OCI-LY3 (cell line): Measurements from ENCODE around the gene DOK7.

Experiments used
- H2AFZ ChIP-seq: fragments of 200-600, 300-600 bp; shearing (Covaris generic); 2 replicates; pipeline ENCODE4 v1.6.0; 2014; ENCODE audit warnings: antibody characterized with exemption, low read depth, low read length
- H3K27ac ChIP-seq: fragments of 200-600, 300-600 bp; sonication (generic); 2 replicates; pipeline ENCODE4 v1.5.1; 2014; ENCODE audit warnings: mild to moderate bottlenecking, low read length, moderate library complexity, mixed read lengths
- H3K27me3 ChIP-seq: fragments of 200-600, 300-600 bp; sonication (generic); 2 replicates; pipeline ENCODE4 v1.6.1; 2014; ENCODE audit warnings: low read depth, low read length, mixed read lengths
- H3K36me3 ChIP-seq: fragments of 200-600, 300-600 bp; sonication (generic); replicated peaks from 2 replicates; pipeline ENCODE3; 2014; ENCODE audit warnings: low read depth, low read length, mixed read lengths
- H3K4me1 ChIP-seq: fragments of 300-600, 200-600 bp; sonication (generic); 2 replicates; pipeline ENCODE4 v1.6.1; 2014; ENCODE audit warnings: low read length, mixed read lengths
- H3K4me2 ChIP-seq: fragments of 200-600, 300-600 bp; sonication (generic); 2 replicates; pipeline ENCODE4 v1.6.1; 2014; ENCODE audit warnings: low read length, mixed read lengths
- H3K4me3 ChIP-seq: fragments of 300-600, 200-600 bp; sonication (generic); 2 replicates; pipeline ENCODE4 v1.5.1; 2014; ENCODE audit warnings: antibody characterized with exemption, mild to moderate bottlenecking, low read length, moderate library complexity
- H3K79me2 ChIP-seq: fragments of 300-600, 200-600 bp; shearing (Covaris generic); 2 replicates; pipeline ENCODE4 v1.6.1; 2014; ENCODE audit warnings: mild to moderate bottlenecking, low read length, mixed read lengths
- H3K9ac ChIP-seq: fragments of 300-600, 200-600 bp; shearing (Covaris generic); 2 replicates; pipeline ENCODE4 v1.6.0; 2014; ENCODE audit warnings: mild to moderate bottlenecking, low read length, moderate library complexity
- H3K9me3 ChIP-seq: fragments of 200-600, 300-600 bp; shearing (Covaris generic); 2 replicates; pipeline ENCODE4 v1.6.1; 2014; ENCODE audit warnings: low read length, mixed read lengths; ENCODE audit not compliant: insufficient read depth
- H4K20me1 ChIP-seq: fragments of 200-600, 300-600 bp; sonication (generic); 2 replicates; pipeline ENCODE4 v1.6.1; 2016; ENCODE audit warnings: low read length, mixed read lengths; ENCODE audit not compliant: insufficient read depth
- CTCF ChIP-seq: fragments of 200-600, 300-600 bp; sonication (generic); IDR thresholded peaks from 2 replicates; pipeline ENCODE4 v1.5.1; 2014; ENCODE audit warnings: antibody characterized with exemption, low read length, low read depth
- EZH2phosphoT487 ChIP-seq: fragments of 200-600 bp; shearing (Covaris generic); IDR thresholded peaks from 2 replicates; pipeline ENCODE4 v1.6.1; 2018; ENCODE audit warnings: antibody characterized with exemption, mixed run types, low read depth

Gene DOK7

DNA sequence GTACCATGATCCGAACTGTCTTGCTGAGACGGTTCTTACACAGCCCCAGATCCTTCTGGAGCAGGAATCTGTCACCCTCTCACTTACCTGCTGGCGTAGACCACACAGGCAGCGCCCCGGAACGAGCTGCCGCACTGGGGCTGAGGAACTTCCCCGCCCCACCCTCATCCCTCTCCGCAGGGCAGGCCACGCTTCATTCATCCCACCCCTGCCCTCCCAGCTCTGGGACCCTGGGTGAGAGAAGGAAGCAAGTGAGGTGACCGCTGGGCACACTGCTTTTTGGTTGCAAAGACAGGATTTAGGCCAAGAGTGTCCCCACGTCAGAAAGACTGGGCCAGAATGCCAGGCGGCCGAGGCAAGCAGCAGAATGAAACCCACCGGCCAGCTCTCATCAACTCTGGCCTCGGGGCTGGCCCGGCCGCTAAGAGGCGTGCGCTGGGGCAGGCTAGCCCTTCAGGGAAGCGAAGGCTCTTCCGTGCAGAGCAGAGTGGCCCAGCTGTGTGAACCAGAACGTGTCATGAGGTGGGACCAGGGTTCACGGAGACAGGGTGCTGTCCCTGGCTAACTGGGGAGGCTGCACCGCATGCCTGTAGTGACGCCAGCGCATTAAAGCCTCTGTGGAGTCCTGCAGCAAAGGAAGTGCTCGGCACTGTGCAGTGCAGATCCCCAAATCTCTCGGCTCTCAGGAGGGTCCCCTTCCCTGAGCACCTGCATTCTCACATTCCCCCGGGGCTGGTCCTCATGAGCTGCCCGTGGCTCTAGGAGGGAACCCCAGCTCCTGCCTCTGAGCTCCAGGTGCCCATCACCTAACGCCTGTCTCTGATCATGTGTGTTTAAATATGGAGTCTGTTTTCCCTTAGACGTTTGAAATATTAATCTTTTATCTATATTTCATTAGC is 62.7 kb downstream of the DOK7 start:
- no peak overlapping the region for H3K27ac ChIP-seq
- no peak overlapping the region for H3K4me2 ChIP-seq
- peaks cover 42% of the 10 kb centered on the region for H3K79me2 ChIP-seq
- H3K4me3 ChIP-seq: no peak overlapping the region
- peaks cover 50% of the 10 kb centered on the region for H4K20me1 ChIP-seq
- peaks cover 17% of the 10 kb centered on the region for H3K4me1 ChIP-seq
- no peak for TF ChIP-seq CTCF
- TF ChIP-seq EZH2phosphoT487: no peak
- no peaks in the 10 kb centered on the region for H3K27me3 ChIP-seq
- H3K9ac ChIP-seq: no peak overlapping the region
- H3K9me3 ChIP-seq: no peaks in the 10 kb centered on the region
- peaks cover 27% of the 10 kb centered on the region for H3K36me3 ChIP-seq
- no peak overlapping the region for H2AFZ ChIP-seq

GRCh38 chr4:3526456-3526855 is 63.4 kb downstream of the DOK7 start:
- H3K9me3 ChIP-seq: no peaks in the 10 kb centered on the region
- H3K79me2 ChIP-seq: peaks cover 49% of the 10 kb centered on the region
- H3K4me2 ChIP-seq: no peak overlapping the region
- no peak overlapping the region for H2AFZ ChIP-seq
- peaks cover 57% of the 10 kb centered on the region for H4K20me1 ChIP-seq
- H3K27me3 ChIP-seq: no peaks in the 10 kb centered on the region
- H3K27ac ChIP-seq: no peak overlapping the region
- peaks cover 23% of the 10 kb centered on the region for H3K4me1 ChIP-seq
- no peak overlapping the region for H3K9ac ChIP-seq
- peaks cover 24% of the 10 kb centered on the region for H3K36me3 ChIP-seq
- TF ChIP-seq EZH2phosphoT487 (no peak), CTCF (no peak)
- no peak overlapping the region for H3K4me3 ChIP-seq

DNA sequence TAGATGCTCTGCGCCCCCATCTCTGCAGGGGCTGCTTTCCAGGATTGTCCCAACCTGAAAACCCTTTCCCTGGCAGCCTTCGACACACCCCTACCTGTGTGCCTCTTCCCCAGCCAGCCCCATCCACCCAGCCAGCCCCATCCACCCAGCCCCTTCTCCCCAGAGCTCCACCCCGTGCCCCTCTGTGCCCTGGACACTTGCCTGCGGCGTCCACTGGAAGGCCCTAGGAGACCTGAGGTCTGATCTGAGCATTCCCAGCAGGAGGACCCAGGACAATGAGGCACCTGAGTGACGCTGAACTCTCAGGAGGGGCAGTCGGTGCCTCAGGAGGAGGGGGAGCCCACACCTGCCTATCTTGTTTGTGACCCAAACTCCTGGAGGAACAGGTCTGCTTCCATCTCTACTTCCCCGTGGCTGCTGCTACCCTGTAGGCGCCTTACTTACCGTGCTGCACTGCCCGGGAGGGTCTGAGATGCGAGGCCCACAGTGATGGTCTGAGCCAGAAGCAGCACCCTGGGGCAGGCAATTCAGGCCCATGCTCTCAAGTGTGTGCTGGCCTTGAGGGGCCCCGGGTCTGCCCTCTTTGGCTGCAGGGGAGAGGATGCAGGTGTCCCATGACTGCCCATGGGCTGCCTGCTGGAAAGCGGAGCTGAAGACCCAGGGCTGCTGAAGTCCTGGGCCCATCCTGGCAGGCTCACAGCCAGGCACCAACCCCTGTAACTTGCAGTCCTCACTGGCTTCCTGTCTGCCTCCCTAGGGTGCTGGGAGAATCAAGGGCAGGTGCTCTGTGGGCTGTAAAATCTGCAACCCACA is 64.2 kb downstream of the DOK7 start:
- Histone ChIP-seq H2AFZ (no peak overlapping the region), H3K4me2 (no peak overlapping the region), H3K4me1 (peaks cover 23% of the 10 kb centered on the region), H3K36me3 (peaks cover 21% of the 10 kb centered on the region), H3K79me2 (peaks cover 53% of the 10 kb centered on the region), H3K9me3 (no peaks in the 10 kb centered on the region), H3K9ac (no peak overlapping the region), H3K4me3 (no peak overlapping the region), H3K27ac (no peak overlapping the region), H3K27me3 (no peaks in the 10 kb centered on the region), H4K20me1 (peaks cover 58% of the 10 kb centered on the region)
- TF ChIP-seq EZH2phosphoT487: no peak
- no peak for TF ChIP-seq CTCF
